K562 (cell line): ENCODE measurements around the gene CCDC92. TPM values are rescaled to one million over a fixed set of nuclear protein-coding genes. Genes with fewer than 3 reads are reported as not detected.
A peak's percentile ranks its signal among the peaks of the same experiment; 100 is the strongest.

Experiments used
- ATAC-seq: fragments of 200-7000 bp; cut with Tn5 transposase; 3 replicates; pipeline ENCODE4 v1.9.1; 2020; ENCODE audit warnings: moderate library complexity
- BruUV-seq: library from RNA; stranded (reverse); fragments of 400-500 nt; replicated peaks from 2 replicates; lab custom pipeline; 2021; lab: Mats Ljungman, UMichigan
- CTCF ChIA-PET: fragments of 300-600 bp; formaldehyde crosslinking; extraction: SDS; loops from one replicate; lab custom pipeline; 2021; ENCODE audit warnings: low intra/inter-chr PET ratio; lab: Yijun Ruan, JAX
- POLR2A ChIA-PET: fragments of 300-600, 350-650 bp; sonication (Branson Sonifier 250); formaldehyde crosslinking; extraction: SDS; loops from one replicate; lab custom pipeline; 2021; ENCODE audit warnings: antibody characterized with exemption, inconsistent platforms; lab: Yijun Ruan, JAX
- DNase-seq, 4 experiments: peaks; one replicate each; pipeline versions ENCODE4 v3.0.0 to v3.0.0-alpha.2; 2011 to 2018; ENCODE audit warnings: low spot score in 3 of 4, mixed read lengths in 3 of 4; ENCODE audit errors: extremely low read depth in 1 of 4
- FAIRE-seq: peaks from 2 replicates; lab custom pipeline; 2011; peaks lifted over from hg19 to GRCh38; lab: Jason Lieb, UNC
- H2AFZ ChIP-seq: 2 replicates; pipeline ENCODE4 v1.6.0; 2011; ENCODE audit warnings: low read depth, low read length, control low read depth, inconsistent platforms
- H3K27ac ChIP-seq: fragments of 200-600 bp; 3 replicates; pipeline ENCODE4 v1.8.0; 2011; ENCODE audit warnings: low read depth, mild to moderate bottlenecking, control low read depth, inconsistent platforms, low read length, moderate library complexity, mixed read lengths; ENCODE audit errors: extremely low read depth
- H3K27me3 ChIP-seq, 2 experiments: fragments of 300-600 bp in 1 of 2; 2 replicates in 1 of 2; 3 replicates in 1 of 2; pipeline versions ENCODE4 v1.6.0 to v1.8.0; 2011; ENCODE audit warnings: inconsistent platforms in 2 of 2, low read length in 2 of 2, mild to moderate bottlenecking in 1 of 2, mixed read lengths in 1 of 2, moderate library complexity in 1 of 2; ENCODE audit not compliant: control insufficient read depth in 2 of 2, insufficient read depth in 2 of 2
- H3K36me3 ChIP-seq: fragments of 300-600 bp; 3 replicates; pipeline ENCODE4 v1.8.0; 2011; ENCODE audit warnings: mild to moderate bottlenecking, low read length, inconsistent platforms; ENCODE audit not compliant: control insufficient read depth, insufficient read depth
- H3K4me1 ChIP-seq, 2 experiments: fragments of 200-600 bp in 1 of 2; replicated peaks in 1 of 2; 2 replicates in 1 of 2; 3 replicates in 1 of 2; pipeline versions ENCODE4 v1.5.1 to v1.8.0; 2011; ENCODE audit warnings: inconsistent platforms in 2 of 2, low read length in 2 of 2, mild to moderate bottlenecking in 1 of 2, mixed read lengths in 1 of 2, moderate library complexity in 1 of 2; ENCODE audit not compliant: control insufficient read depth in 2 of 2, insufficient read depth in 2 of 2
- H3K4me2 ChIP-seq: 2 replicates; pipeline ENCODE4 v1.6.1; 2011; ENCODE audit warnings: low read length, control low read depth, inconsistent platforms, mixed read lengths; ENCODE audit not compliant: insufficient read depth
- H3K4me3 ChIP-seq: fragments of 200-600 bp; sonication (generic), shearing (Covaris generic); 2 replicates; pipeline ENCODE4 v1.5.1; 2016; ENCODE audit warnings: control low read depth, inconsistent platforms
- H3K79me2 ChIP-seq: fragments of 200-600 bp; 3 replicates; pipeline ENCODE4 v1.8.0; 2011; ENCODE audit warnings: low read length, inconsistent platforms; ENCODE audit not compliant: control insufficient read depth, insufficient read depth
- H3K9ac ChIP-seq, 2 experiments: 2 replicates each; pipeline versions ENCODE4 v1.6.0 to v1.6.1; 2011; ENCODE audit warnings: low read depth in 2 of 2, low read length in 2 of 2, control low read depth in 1 of 2, inconsistent platforms in 1 of 2, mild to moderate bottlenecking in 1 of 2, mixed read lengths in 1 of 2; ENCODE audit not compliant: insufficient read depth in 1 of 2
- H3K9me1 ChIP-seq: one replicate; pipeline ENCODE4 v1.6.0; 2011; ENCODE audit warnings: inconsistent platforms, mild to moderate bottlenecking, low read length, moderate library complexity; ENCODE audit not compliant: control insufficient read depth, insufficient read depth
- H3K9me3 ChIP-seq: replicated peaks from 2 replicates; pipeline ENCODE4 v1.5.1; 2011; ENCODE audit warnings: low read depth, low read length, inconsistent platforms; ENCODE audit not compliant: control insufficient read depth, insufficient read depth
- H4K20me1 ChIP-seq: replicated peaks from 2 replicates; pipeline ENCODE4 v1.6.1; 2011; ENCODE audit warnings: low read length, inconsistent platforms, mixed read lengths; ENCODE audit not compliant: control insufficient read depth, insufficient read depth
- FOSL1 ChIP-seq: fragments of 200-800 bp; sonication (Bioruptor generic); conservative IDR thresholded peaks from 2 replicates; pipeline ENCODE4 v1.6.1; 2016; ENCODE audit warnings: missing genetic modification characterization, missing compliant biosample characterization
- GATAD2B ChIP-seq: fragments of 450-650 bp; IDR thresholded peaks from 2 replicates; pipeline ENCODE4 v1.6.1; 2017; ENCODE audit warnings: mild to moderate bottlenecking, borderline replicate concordance
- KDM1A ChIP-seq, 2 experiments: fragments of 450-650 bp; IDR thresholded peaks; 2 replicates each; pipeline ENCODE4 v1.6.1; 2016; ENCODE audit warnings: mild to moderate bottlenecking in 2 of 2
- MAFK ChIP-seq: IDR thresholded peaks from 2 replicates; pipeline ENCODE4 v1.6.1; 2011; ENCODE audit warnings: low read length, improper control_type of control experiment
- SOX6 ChIP-seq: fragments of 450-650 bp; IDR thresholded peaks from 2 replicates; pipeline ENCODE4 v1.6.1; 2014; ENCODE audit warnings: mild to moderate bottlenecking
- YY1 ChIP-seq, 3 experiments: IDR thresholded peaks; 2 replicates each; pipeline ENCODE4 v1.6.1; 2011; ENCODE audit warnings: low read length in 2 of 3, mild to moderate bottlenecking in 2 of 3, moderate library complexity in 2 of 3, borderline replicate concordance in 1 of 3, control low read depth in 1 of 3, low read depth in 1 of 3; ENCODE audit not compliant: insufficient read depth in 3 of 3, insufficient replicate concordance in 2 of 3, control insufficient read depth in 1 of 3, insufficient read length in 1 of 3; ENCODE audit errors: extremely low read depth in 1 of 3
- ZBTB7A ChIP-seq: IDR thresholded peaks from 2 replicates; pipeline ENCODE4 v1.6.1; 2011; ENCODE audit warnings: low read depth, mild to moderate bottlenecking, low read length, moderate library complexity, borderline replicate concordance; ENCODE audit not compliant: control insufficient read depth
- whole genome bisulfite sequencing: fragments of 100-300 bp; shearing (Covaris generic); methylation state at CpG from one replicate; pipeline ENCODE4 v1.1.6; 2016; ENCODE audit warnings: low coverage, mixed read lengths; ENCODE audit not compliant: insufficient coverage; ENCODE audit errors: missing lambda C conversion rate; 5-methylcytosine and 5-hydroxymethylcytosine counted together
- in situ Hi-C: fragments of 300-500 bp; cut with MboI; formaldehyde crosslinking; loops from 4 replicates; pipeline ENCODE4 v1.15.0; 2018; ENCODE audit warnings: inconsistent platforms, mixed read lengths
- intact Hi-C: fragments of 100-400 bp; cut with micrococcal nuclease; formaldehyde crosslinking; loops from 2 replicates; pipeline ENCODE4 v1.14.2; 2022
- polyA plus RNA-seq, 8 experiments: library from polyadenylated mRNA; depleted of rRNA in 4 of 8; stranded (reverse) in 5 of 8; unstranded in 3 of 8; fragments of >200 nt; fragmentation: Nextera tagmentation in 2 of 8; fragmentation: Illumina TruSeq in 1 of 8; extraction: Ambion mirVana in 2 of 8; extraction: Trizol in 1 of 8; gene quantifications; 2 replicates each; pipeline versions ENCODE4 v1.2.1 to v1.2.3, GENCODE V29; 2011 to 2014; ENCODE audit warnings: inconsistent platforms in 1 of 8, missing spikeins in 1 of 8
- total RNA-seq, 7 experiments: library from RNA; depleted of rRNA in 6 of 7; stranded (reverse); fragments of >200 nt in 6 of 7; fragmentation: Illumina TruSeq in 2 of 7; extraction: Trizol in 2 of 7; gene quantifications; 2 replicates each; pipeline versions ENCODE4 v1.2.1 to v1.2.3, GENCODE V29; 2011 to 2021; ENCODE audit warnings: low replicate concordance in 1 of 7
- TF ChIP-seq, protein P1 (sequence below): sonication (generic); formaldehyde crosslinking; IDR thresholded peaks from 2 replicates; pipeline ENCODE4 v1.8.0; 2022; ENCODE audit warnings: mild to moderate bottlenecking, missing genetic modification reagents
- TF ChIP-seq, protein P2 (sequence below): IDR thresholded peaks from 2 replicates; pipeline ENCODE4 v1.6.1; 2011; ENCODE audit not compliant: insufficient read length; ENCODE audit errors: extremely low read depth
- TF ChIP-seq, protein P3 (sequence below), 2 experiments: IDR thresholded peaks; 2 replicates each; pipeline ENCODE4 v1.6.1; 2011; ENCODE audit warnings: borderline replicate concordance in 1 of 2, control low read depth in 1 of 2, low read depth in 1 of 2, low read length in 1 of 2, mild to moderate bottlenecking in 1 of 2, mixed read lengths in 1 of 2, moderate library complexity in 1 of 2; ENCODE audit not compliant: insufficient read depth in 1 of 2, insufficient read length in 1 of 2, poor library complexity in 1 of 2, severe bottlenecking in 1 of 2; ENCODE audit errors: extremely low read depth in 1 of 2

The CCDC92 gene
- total and polyA plus RNA-seq, 9 of the 15 experiments (the other 6 are each of a cell fraction or from before 2014, with no cell fraction given): 0.27 to 5.9 (median 2.1) TPM

DNA sequence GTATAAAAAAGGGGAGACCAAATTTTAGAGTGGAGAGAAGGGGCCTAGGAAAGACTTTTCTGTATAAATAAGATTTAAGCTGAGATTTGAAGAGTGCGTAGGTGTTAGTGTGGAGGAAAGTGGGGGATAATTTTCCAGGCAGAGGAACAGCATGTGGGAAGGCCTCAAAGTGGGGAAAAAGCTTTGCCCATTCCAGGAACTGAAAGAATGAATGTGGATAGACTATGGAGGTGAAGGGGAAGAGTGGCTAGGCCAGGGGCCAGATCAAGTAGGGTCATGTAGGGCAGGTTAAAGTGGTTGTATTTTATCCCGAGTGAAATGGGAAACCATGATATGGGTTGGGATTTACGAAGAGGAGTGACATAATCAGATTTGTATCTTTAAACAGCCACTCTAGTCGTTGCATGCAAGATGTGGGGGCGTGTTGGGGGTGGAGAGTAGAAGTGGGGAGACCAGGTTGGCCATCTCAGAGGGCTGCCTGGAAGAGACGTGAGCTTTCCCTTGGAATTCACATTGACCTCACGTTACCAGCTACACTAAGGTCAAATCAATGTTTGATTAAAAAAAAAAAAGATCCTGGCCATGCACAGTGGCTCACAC lies 3.7 kb upstream of the CCDC92 start (continued):
- TF ChIP-seq, protein P1, sequence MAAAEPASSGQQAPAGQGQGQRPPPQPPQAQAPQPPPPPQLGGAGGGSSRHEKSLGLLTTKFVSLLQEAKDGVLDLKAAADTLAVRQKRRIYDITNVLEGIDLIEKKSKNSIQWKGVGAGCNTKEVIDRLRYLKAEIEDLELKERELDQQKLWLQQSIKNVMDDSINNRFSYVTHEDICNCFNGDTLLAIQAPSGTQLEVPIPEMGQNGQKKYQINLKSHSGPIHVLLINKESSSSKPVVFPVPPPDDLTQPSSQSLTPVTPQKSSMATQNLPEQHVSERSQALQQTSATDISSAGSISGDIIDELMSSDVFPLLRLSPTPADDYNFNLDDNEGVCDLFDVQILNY: no peak
- TF ChIP-seq, protein P2, sequence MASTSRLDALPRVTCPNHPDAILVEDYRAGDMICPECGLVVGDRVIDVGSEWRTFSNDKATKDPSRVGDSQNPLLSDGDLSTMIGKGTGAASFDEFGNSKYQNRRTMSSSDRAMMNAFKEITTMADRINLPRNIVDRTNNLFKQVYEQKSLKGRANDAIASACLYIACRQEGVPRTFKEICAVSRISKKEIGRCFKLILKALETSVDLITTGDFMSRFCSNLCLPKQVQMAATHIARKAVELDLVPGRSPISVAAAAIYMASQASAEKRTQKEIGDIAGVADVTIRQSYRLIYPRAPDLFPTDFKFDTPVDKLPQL: no peak
- TF ChIP-seq KDM1A (IDR thresholded peaks at IDR 0.05) (0 out of 4 replicates have a peak, but pooled peaks of 1 of the 2 experiments have one; percentile 27), ZBTB7A (no peak)

DNA sequence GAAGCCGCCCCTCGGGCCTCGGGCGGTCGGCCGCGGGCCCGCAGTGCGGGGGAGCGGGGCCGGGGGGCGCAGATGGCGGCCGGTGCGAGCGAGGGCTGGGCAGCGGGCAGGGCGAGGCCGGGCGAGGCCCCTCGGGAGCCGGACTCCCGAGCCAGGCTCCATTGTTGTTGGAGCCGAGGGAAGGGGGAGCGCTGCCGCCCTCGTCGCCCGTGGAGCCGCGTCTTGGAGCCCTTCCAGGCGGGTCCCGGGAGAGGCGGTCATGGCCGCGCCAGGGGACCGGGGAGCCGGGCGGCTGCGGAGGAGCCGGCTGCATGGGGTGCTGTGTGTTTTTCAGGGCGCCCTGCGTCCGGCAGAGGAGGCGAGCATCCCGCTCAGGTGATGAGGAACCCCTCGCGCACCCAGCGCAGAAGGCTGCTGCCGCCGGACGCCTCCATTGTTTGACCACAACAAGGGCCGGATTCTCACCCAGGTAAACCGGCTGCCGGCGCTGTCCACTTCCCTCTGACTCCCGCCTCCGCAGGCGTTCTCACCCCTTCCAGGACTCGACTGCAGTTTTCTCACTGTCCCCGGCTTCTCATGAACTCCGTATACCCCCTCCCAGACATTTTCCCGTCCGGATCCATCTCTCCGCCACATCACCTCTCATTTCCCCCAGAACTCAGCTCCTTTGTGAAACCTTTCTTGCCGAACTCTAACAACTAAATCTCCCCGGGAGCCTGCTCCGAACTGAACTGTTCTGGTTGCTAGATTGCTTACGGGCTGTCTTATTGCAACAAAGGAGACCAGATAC lies 1.1 kb upstream of the CCDC92 start:
- H2AFZ ChIP-seq: peak overlapping the region; percentile 72
- POLR2A ChIA-PET: interaction anchor here (0.7 to 1.1 kb wide), 3 partner anchors 11 to 749 kb away, joined by 3 to 6 read pairs (median 4); no protein-coding TSS in a partner anchor
- peak overlapping the region; percentile 67 to 94 for H3K9ac ChIP-seq
- 1% methylated on average over 38 of the region's 69 CpGs for WGBS
- CTCF ChIA-PET: no interaction called here
- no peaks in the 10 kb centered on the region for H4K20me1 ChIP-seq
- no peak for FAIRE-seq
- H3K27ac ChIP-seq: peak overlapping the region; percentile 61
- H3K9me3 ChIP-seq: no peaks in the 10 kb centered on the region
- peak overlapping the region; percentile 73 for H3K4me2 ChIP-seq
- peaks cover 12 to 16% of the 10 kb centered on the region in 2 experiments; a peak in 3 of 5 replicates for H3K4me1 ChIP-seq
- DNase-seq: peak in 2 of 4 experiments; percentile 25 to 66
- peak; percentile 50 for ATAC-seq
- H3K4me3 ChIP-seq: peak overlapping the region; percentile 80
- H3K27me3 ChIP-seq: no peaks in the 10 kb centered on the region
- intact Hi-C loops (no loop called here), in situ Hi-C loops (no loop called here)
- peaks cover 2% of the 10 kb centered on the region for H3K9me1 ChIP-seq
- peaks cover 28% of the 10 kb centered on the region; the same call in 2 of the 3 replicates for H3K36me3 ChIP-seq
- no TSS peak for BruUV-seq
- peaks cover 42% of the 10 kb centered on the region for H3K79me2 ChIP-seq
- TF ChIP-seq FOSL1 (tag) (no peak), SOX6 (peak; percentile 75), GATAD2B (0 out of 2 replicates have a peak, but pooled peaks have one; percentile 47), MAFK (no peak), YY1 (IDR thresholded peaks at IDR 0.05; ENCODE audit: borderline replicate concordance in 1 of 3, control insufficient read depth in 1 of 3, extremely low read depth in 1 of 3, insufficient read depth in 3 of 3, insufficient read length in 1 of 3, insufficient replicate concordance in 2 of 3, low read depth in 1 of 3, low read length in 2 of 3) (peak in 2 of 3 experiments; percentile 58 to 63)
- TF ChIP-seq, protein P3, sequence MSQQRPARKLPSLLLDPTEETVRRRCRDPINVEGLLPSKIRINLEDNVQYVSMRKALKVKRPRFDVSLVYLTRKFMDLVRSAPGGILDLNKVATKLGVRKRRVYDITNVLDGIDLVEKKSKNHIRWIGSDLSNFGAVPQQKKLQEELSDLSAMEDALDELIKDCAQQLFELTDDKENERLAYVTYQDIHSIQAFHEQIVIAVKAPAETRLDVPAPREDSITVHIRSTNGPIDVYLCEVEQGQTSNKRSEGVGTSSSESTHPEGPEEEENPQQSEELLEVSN (IDR thresholded peaks at IDR 0.05; ENCODE audit: borderline replicate concordance in 1 of 2, extremely low read depth in 1 of 2, insufficient read depth in 1 of 2, insufficient read length in 1 of 2, low read depth in 1 of 2, low read length in 1 of 2, poor library complexity in 1 of 2, severe bottlenecking in 1 of 2): peak in 1 of 2 experiments; percentile 16
